Heart left ventricle (tissue), 13 donors: ENCODE results near the gene TSPAN14.

Experiments
- POLR2A ChIP-seq, 2 donors: fragments of 450-650 bp; IDR thresholded peaks; one replicate each; pipeline ENCODE4 v1.6.1; 2017; ENCODE audit warnings: antibody characterized with exemption in 2 of 2, mild to moderate bottlenecking in 2 of 2, moderate library complexity in 2 of 2
- TF ChIP-seq, protein P1 (sequence below), 12 donors: fragments of 200-600 bp; sonication (generic) in 4 of 12; IDR thresholded peaks; one replicate each; pipeline versions ENCODE4 v1.5.0 to v1.8.0; 2018 to 2022; ENCODE audit warnings: antibody characterized with exemption in 12 of 12, mild to moderate bottlenecking in 5 of 12
- donor health status: ischemic (EF 13 %, LVEDD 7.1; RV severe dilation, severe dysfunction).
- donor health status: DM: no; HTN: yes; CAD: no.
- donor health status: DM: no; HTN: no; CAD: no.
- donor health status: ischemic (EF 25% LVEDD 6.9; RV normal size, moderate dysfunction).
- donor health status: ischemic (EF 25% LVEDD 5.7; RV mildly dilated, moderate dysfunction).
- donor health status: ischemic (EF 35%, LVEDD 5.7; RV mildly dilated, moderate dysfunction).
- donor health status: nonischemic (EF 11% LVEDD 7.7; RV severe dilation, severe dysfunction).
- donor health status: DM: yes; HTN: yes; CAD: no.
- donor health status: PGD.
- donor health status: ischemic (EF 29% LVEDD 5.4; RV normal size, mild dysfunction).
- donor health status: nonischemic (EF 23%, LVEDD 6.1; RV moderate dilation, normal function).

DNA sequence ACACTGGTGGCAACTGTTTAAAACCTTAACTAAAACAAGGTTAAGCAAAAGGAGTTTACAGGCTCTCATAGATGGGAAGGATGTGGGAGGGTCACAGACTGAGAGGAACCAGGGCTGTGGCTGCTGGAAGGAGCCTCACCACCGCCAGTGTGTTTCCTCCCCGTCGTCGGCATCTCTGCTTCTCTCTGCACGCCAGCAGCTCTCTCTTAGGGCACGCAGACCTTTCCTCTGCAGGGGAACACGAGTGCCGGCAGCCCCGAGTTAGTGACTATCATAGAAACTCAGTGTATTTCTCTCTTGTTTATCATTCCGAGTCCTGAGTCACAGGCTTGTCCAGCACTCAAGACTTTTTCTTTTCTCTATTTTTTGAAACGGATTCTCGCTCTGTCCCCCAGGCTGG, 75.5 kb downstream of the TSPAN14 start:
- no peak for TF ChIP-seq POLR2A (IDR thresholded peaks at IDR 0.05)
- TF ChIP-seq, protein P1, sequence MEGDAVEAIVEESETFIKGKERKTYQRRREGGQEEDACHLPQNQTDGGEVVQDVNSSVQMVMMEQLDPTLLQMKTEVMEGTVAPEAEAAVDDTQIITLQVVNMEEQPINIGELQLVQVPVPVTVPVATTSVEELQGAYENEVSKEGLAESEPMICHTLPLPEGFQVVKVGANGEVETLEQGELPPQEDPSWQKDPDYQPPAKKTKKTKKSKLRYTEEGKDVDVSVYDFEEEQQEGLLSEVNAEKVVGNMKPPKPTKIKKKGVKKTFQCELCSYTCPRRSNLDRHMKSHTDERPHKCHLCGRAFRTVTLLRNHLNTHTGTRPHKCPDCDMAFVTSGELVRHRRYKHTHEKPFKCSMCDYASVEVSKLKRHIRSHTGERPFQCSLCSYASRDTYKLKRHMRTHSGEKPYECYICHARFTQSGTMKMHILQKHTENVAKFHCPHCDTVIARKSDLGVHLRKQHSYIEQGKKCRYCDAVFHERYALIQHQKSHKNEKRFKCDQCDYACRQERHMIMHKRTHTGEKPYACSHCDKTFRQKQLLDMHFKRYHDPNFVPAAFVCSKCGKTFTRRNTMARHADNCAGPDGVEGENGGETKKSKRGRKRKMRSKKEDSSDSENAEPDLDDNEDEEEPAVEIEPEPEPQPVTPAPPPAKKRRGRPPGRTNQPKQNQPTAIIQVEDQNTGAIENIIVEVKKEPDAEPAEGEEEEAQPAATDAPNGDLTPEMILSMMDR (IDR thresholded peaks at IDR 0.05): no peak
